Measurements from ENCODE around the gene HOXC10. TPM values are rescaled to one million over a fixed set of nuclear protein-coding genes. Genes with fewer than 3 reads are reported as not detected.

Gene HOXC10
- total RNA-seq, 1 experiment from 2014 or later = not detected

DNA sequence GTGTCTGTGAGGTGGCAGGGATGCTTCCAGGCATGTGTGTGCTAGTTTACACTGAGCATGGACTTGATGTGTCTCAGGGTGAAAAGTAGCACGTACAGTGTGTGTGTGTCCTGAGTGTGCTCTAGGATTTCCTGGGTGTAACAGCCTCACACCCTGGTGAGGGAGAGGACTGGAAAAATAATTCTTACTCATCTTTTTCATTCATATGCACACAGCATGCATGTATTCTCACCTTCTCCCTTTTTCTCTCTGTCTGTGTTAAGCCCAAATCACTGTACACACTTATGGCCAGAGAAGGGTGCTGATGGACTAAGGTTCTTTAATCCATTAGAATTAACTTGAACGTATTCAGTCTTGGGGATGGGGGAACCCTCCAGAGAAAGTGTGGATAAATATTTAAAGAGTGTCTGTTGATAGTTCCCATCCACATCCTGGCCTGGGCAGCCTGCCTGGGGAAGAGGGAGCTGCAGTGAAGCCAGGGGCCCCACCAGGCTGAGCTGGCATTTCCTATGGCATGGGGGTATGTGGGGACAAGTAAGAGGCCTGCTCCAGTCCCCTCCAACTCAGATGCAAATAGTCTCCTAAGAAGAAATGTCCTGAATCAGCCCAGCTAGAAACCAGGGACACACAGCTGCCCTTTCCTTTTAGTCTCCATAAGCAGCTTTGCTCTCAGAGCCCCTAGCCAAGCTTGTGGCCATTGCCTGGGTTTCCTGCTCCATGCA lies 22.8 kb downstream of the HOXC10 start (continued):
- TF ChIP-seq, protein P1, sequence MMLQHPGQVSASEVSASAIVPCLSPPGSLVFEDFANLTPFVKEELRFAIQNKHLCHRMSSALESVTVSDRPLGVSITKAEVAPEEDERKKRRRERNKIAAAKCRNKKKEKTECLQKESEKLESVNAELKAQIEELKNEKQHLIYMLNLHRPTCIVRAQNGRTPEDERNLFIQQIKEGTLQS (CRISPR knock-in tag; conservative IDR thresholded peaks at IDR 0.05) = no peak
- no peak for TF ChIP-seq HMGA2 (CRISPR knock-in tag; IDR thresholded peaks at IDR 0.05)
- TF ChIP-seq JAZF1 (CRISPR knock-in tag; IDR thresholded peaks at IDR 0.05) = no peak
- no peak for TF ChIP-seq CBFB (CRISPR knock-in tag; IDR thresholded peaks at IDR 0.05; ENCODE audit: low read depth)
- TF ChIP-seq, protein P2, sequence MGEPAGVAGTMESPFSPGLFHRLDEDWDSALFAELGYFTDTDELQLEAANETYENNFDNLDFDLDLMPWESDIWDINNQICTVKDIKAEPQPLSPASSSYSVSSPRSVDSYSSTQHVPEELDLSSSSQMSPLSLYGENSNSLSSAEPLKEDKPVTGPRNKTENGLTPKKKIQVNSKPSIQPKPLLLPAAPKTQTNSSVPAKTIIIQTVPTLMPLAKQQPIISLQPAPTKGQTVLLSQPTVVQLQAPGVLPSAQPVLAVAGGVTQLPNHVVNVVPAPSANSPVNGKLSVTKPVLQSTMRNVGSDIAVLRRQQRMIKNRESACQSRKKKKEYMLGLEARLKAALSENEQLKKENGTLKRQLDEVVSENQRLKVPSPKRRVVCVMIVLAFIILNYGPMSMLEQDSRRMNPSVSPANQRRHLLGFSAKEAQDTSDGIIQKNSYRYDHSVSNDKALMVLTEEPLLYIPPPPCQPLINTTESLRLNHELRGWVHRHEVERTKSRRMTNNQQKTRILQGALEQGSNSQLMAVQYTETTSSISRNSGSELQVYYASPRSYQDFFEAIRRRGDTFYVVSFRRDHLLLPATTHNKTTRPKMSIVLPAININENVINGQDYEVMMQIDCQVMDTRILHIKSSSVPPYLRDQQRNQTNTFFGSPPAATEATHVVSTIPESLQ (CRISPR knock-in tag; IDR thresholded peaks at IDR 0.05) = no peak
- TF ChIP-seq NR3C1 (CRISPR knock-in tag; conservative IDR thresholded peaks at IDR 0.05; ENCODE audit: low read depth) = no peak
- TF ChIP-seq JUN (CRISPR knock-in tag; IDR thresholded peaks at IDR 0.05) = no peak
- TF ChIP-seq, protein P3, sequence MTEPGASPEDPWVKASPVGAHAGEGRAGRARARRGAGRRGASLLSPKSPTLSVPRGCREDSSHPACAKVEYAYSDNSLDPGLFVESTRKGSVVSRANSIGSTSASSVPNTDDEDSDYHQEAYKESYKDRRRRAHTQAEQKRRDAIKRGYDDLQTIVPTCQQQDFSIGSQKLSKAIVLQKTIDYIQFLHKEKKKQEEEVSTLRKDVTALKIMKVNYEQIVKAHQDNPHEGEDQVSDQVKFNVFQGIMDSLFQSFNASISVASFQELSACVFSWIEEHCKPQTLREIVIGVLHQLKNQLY (CRISPR knock-in tag; IDR thresholded peaks at IDR 0.05) = no peak
- TF ChIP-seq, protein P4, sequence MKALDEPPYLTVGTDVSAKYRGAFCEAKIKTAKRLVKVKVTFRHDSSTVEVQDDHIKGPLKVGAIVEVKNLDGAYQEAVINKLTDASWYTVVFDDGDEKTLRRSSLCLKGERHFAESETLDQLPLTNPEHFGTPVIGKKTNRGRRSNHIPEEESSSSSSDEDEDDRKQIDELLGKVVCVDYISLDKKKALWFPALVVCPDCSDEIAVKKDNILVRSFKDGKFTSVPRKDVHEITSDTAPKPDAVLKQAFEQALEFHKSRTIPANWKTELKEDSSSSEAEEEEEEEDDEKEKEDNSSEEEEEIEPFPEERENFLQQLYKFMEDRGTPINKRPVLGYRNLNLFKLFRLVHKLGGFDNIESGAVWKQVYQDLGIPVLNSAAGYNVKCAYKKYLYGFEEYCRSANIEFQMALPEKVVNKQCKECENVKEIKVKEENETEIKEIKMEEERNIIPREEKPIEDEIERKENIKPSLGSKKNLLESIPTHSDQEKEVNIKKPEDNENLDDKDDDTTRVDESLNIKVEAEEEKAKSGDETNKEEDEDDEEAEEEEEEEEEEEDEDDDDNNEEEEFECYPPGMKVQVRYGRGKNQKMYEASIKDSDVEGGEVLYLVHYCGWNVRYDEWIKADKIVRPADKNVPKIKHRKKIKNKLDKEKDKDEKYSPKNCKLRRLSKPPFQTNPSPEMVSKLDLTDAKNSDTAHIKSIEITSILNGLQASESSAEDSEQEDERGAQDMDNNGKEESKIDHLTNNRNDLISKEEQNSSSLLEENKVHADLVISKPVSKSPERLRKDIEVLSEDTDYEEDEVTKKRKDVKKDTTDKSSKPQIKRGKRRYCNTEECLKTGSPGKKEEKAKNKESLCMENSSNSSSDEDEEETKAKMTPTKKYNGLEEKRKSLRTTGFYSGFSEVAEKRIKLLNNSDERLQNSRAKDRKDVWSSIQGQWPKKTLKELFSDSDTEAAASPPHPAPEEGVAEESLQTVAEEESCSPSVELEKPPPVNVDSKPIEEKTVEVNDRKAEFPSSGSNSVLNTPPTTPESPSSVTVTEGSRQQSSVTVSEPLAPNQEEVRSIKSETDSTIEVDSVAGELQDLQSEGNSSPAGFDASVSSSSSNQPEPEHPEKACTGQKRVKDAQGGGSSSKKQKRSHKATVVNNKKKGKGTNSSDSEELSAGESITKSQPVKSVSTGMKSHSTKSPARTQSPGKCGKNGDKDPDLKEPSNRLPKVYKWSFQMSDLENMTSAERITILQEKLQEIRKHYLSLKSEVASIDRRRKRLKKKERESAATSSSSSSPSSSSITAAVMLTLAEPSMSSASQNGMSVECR (CRISPR knock-in tag; IDR thresholded peaks at IDR 0.05; ENCODE audit: borderline replicate concordance) = no peak
- TF ChIP-seq, protein P5, sequence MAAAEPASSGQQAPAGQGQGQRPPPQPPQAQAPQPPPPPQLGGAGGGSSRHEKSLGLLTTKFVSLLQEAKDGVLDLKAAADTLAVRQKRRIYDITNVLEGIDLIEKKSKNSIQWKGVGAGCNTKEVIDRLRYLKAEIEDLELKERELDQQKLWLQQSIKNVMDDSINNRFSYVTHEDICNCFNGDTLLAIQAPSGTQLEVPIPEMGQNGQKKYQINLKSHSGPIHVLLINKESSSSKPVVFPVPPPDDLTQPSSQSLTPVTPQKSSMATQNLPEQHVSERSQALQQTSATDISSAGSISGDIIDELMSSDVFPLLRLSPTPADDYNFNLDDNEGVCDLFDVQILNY (CRISPR knock-in tag; IDR thresholded peaks at IDR 0.05) = no peak

DNA sequence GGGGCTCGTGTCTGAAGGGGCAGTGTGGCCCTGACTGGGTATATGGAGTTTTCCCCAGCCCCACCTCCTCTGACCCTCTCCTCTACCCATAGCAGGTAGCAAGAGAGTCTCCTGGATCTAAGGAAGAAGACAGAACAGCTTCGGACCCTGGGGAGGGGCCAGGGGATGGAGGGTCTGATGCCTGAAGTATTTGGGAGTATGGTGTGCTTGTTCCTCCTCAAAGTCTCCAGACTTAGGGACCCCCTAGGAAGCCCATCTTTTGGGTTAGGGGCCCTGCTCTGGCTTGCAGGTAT lies 23.3 kb downstream of the HOXC10 start:
- Mint-ChIP-seq H3K36me3 (no peaks in the 10 kb centered on the region), H3K27me3 (ENCODE audit: low read depth) (peaks cover 100% of the 10 kb centered on the region), H3K9me3 (no peaks in the 10 kb centered on the region), H3K27ac (no peak overlapping the region), H3K4me1 (peaks cover 25% of the 10 kb centered on the region), H3K4me3 (no peak overlapping the region)
- ATAC-seq (no peak), DNase-seq (ENCODE audit: low spot score) (no peak)
- ChIA-PET POLR2A (no interaction called here), CTCF (interaction anchor here (1.0 to 10.8 kb wide), 12 partner anchors 9 to 207 kb away, joined by 3 to 107 read pairs (median 12); partner anchors contain the start of genes HOXC10 and HOXC5)
- TF ChIP-seq PRRX2 (CRISPR knock-in tag; IDR thresholded peaks at IDR 0.05) (no peak), NR1H2 (CRISPR knock-in tag; IDR thresholded peaks at IDR 0.05) (no peak), GABPB1 (CRISPR knock-in tag; IDR thresholded peaks at IDR 0.05) (no peak), MYBL2 (CRISPR knock-in tag; IDR thresholded peaks at IDR 0.05) (no peak), SOX15 (CRISPR knock-in tag; IDR thresholded peaks at IDR 0.05) (no peak), TEAD4 (CRISPR knock-in tag; IDR thresholded peaks at IDR 0.05) (no peak), MXD4 (CRISPR knock-in tag; IDR thresholded peaks at IDR 0.05; ENCODE audit: borderline replicate concordance) (no peak), ZNF263 (CRISPR knock-in tag; IDR thresholded peaks at IDR 0.05; ENCODE audit: low read depth) (no peak), NFATC4 (CRISPR knock-in tag; IDR thresholded peaks at IDR 0.05) (no peak)
- TF ChIP-seq, protein P6, sequence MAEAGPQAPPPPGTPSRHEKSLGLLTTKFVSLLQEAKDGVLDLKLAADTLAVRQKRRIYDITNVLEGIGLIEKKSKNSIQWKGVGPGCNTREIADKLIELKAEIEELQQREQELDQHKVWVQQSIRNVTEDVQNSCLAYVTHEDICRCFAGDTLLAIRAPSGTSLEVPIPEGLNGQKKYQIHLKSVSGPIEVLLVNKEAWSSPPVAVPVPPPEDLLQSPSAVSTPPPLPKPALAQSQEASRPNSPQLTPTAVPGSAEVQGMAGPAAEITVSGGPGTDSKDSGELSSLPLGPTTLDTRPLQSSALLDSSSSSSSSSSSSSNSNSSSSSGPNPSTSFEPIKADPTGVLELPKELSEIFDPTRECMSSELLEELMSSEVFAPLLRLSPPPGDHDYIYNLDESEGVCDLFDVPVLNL (CRISPR knock-in tag; IDR thresholded peaks at IDR 0.05; ENCODE audit: borderline replicate concordance, low read depth) = no peak
- TF ChIP-seq, protein P7, sequence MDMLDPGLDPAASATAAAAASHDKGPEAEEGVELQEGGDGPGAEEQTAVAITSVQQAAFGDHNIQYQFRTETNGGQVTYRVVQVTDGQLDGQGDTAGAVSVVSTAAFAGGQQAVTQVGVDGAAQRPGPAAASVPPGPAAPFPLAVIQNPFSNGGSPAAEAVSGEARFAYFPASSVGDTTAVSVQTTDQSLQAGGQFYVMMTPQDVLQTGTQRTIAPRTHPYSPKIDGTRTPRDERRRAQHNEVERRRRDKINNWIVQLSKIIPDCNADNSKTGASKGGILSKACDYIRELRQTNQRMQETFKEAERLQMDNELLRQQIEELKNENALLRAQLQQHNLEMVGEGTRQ (CRISPR knock-in tag; IDR thresholded peaks at IDR 0.05) = no peak
- TF ChIP-seq, protein P8, sequence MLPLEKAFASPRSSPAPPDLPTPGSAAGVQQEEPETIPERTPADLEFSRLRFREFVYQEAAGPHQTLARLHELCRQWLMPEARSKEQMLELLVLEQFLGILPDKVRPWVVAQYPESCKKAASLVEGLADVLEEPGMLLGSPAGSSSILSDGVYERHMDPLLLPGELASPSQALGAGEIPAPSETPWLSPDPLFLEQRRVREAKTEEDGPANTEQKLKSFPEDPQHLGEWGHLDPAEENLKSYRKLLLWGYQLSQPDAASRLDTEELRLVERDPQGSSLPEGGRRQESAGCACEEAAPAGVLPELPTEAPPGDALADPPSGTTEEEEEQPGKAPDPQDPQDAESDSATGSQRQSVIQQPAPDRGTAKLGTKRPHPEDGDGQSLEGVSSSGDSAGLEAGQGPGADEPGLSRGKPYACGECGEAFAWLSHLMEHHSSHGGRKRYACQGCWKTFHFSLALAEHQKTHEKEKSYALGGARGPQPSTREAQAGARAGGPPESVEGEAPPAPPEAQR (CRISPR knock-in tag; IDR thresholded peaks at IDR 0.05) = no peak
- TF ChIP-seq, protein P3 (CRISPR knock-in tag; IDR thresholded peaks at IDR 0.05) = no peak
